ENCODE measurements around the gene MORN2.
"Not testable (repeated sequence)": the region's sequence is repeated elsewhere in the genome, so short reads cannot be mapped to it uniquely, and the experiment has no call there.

The MORN2 gene

DNA sequence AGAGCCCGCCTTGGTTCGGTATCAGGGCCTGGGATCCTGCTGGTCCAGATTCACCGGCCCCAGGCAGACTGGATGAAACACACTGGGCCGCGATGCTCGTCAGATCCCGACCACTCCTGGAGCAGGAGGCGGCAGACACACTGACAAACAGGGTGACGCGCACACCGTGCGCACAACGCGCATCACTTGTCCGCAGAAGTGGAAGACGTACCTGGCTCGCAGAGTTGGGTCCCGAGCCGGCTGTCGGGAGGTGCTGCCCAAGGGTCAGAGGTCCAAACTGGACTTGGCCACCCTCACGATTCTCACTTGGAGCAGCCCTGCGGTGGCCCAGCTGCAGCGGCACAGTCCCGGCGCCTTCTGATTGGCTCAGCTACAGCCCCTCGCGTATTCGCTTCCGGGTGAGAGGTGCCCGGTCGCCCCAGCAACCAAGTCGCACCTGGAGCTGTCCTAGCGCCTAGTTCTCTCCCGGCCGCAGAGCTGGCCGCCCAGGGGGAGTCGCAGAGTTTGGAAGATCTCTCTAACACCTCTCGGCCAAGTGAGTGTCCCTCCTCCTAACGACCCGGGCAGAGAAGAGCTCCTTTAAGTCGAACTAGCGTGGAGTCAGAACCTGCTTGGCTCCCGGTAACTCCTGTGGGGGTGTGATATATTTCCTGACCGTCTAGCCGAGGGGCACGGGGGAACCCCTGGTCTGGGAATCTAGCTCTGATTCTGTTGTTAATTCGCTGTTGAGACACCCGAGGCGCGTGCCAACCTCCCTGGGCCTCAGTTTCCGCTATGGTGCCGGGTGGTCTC, at the start of gene MORN2, which contains the start of gene DHX57:
TSS of gene MORN2 (plus strand) at position 401 of the 792 bp plus-strand sequence.
TSS of gene DHX57 (minus strand) at position 359 of the 792 bp plus-strand sequence. CDS start 7,529 bp downstream, outside the sequence.
- peak; percentile 82 to 84 for DNase-seq

DNA sequence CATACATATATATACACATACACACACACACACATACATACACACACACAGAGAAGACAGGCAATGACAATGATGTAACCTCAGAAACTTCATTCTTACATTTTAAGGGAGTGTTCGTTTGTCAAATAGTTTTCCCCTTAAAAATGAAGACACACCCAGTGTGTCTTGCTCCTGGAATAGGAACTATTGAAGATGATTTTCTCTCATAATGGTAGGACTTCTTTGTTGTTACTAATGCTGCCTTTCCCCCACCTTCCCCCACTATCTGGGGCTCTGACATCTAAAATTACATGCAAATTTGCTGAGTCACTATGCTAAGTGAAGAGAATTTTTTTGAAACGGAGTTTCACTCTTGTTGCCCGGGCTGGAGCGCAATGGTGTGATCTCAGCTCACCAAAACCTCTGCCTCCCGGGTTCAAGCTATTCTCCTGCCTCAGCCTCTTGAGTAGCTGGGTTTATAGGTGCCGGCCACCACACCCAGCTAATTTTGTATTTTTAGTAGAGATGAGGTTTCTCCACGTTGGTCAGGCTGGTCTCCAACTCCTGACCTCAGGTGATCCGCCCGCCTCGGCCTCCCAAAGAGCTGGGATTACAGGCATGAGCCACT, 48.1 kb upstream of the MORN2 start:
- not testable (repeated sequence) for DNase-seq

DNA sequence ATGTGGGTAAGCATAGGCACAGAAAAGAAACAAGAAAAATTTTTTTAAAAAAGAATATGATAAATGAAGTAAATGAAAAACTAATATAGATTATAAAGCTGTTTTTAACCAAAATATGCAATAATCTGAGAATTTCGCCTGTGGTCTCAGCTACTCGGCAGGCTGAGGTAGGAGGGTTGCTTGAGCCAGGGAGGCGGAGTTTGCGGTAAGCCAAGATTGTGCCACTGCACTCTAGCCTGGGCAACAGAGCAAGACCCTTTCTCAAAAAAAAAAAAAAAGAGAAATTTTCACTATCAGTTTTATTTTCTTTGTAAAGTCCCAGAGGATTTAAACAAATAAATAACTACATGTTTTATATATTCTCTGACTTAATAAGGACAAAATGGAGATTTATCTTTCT, 47.3 kb upstream of the MORN2 start:
- DNase-seq = no peak

DNA sequence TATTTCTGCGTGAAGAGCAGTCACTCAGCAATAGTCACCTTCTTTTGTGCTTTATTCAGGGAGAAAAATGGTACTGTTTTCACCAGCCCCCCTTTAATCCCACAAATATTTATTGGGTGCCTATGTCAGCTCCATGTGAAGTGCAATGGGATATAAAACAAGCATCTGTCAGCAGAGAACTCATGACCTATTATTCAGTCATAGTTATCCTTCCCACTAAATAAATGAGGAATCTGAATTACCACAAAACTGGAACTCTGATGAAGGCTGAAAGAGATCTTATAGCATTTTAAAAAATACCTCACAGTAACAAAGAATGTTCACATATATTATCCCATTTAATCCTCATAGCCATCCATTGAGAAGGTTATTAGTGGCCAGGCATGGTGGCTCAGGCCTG, 45.8 kb upstream of the MORN2 start:
- DNase-seq = no peak

DNA sequence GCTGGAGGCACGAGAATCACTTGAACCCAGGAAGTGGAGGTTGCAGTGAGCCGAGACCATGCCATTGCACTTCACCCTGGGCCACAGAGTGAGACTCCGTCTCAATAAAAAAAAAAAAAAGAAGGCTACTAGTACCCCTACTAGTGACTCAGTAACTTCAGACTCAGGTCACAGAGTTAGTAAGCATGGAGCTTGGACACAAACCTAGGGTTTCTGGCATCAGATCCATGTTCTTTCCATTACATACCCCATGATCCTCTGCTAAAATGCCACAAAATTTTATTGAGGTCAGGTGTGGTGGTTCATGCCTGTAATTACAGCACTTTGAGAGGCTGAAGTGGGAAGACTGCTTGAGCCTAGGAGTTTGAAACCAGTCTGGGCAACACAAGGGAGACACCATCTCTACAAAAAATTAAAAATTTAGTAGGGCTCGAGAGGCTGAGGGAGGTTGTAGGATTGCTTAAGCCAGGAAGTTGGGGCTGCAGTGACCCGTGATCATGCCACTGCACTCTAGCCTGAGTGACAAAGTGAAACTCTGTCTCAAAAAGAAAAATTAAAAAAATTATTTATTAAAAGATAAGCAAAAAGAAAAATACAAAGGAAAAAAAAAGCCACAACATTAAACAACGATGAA, 45.1 kb upstream of the MORN2 start:
- DNase-seq = no peak

DNA sequence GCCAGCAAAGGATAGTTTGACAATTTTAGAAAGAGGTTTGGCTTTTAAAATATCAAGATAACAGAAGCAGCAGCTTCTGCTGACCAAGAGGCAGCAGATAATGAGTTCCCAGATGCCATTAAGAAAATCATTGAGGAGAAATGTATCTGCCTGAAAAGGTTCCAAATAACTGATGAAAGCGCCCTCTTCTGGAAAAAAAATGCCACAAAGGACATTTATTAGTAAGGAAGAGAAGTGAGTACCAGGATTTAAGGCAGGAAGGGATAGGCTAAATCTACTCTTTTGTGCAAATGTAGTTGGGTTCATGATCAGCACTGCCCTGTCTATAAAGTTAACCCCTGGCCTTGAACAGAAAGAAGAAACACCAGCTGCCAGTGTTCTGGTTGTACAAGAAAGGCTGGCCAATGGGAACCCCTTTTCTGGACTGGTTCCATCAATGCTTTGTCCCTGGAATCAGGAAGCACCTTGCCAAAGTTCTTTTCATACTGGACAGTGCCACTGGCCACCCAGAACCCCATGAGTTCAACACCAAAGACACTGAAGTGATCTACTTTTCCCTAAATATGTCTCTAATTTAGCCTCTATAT, 40.7 kb upstream of the MORN2 start:
- no peak for DNase-seq

DNA sequence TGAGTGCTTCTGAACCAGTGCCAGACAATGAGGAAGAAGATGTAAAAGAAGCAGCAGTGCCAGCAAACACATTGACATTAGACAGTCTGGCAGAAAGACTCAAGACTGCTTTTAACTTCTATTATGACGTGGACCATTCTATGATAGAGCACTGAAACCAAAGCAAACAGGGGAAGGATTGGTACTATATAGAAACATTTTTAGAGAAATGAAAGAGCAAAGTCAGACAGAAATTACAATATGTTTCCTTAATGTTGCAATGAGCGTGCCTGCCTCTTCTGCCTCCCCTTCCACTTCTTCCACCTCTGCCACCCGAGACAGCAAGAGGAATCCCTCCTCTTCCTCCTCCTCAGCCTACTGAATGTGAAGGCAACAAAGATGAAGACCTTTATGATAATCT, 39.8 kb upstream of the MORN2 start:
- DNase-seq = no peak

DNA sequence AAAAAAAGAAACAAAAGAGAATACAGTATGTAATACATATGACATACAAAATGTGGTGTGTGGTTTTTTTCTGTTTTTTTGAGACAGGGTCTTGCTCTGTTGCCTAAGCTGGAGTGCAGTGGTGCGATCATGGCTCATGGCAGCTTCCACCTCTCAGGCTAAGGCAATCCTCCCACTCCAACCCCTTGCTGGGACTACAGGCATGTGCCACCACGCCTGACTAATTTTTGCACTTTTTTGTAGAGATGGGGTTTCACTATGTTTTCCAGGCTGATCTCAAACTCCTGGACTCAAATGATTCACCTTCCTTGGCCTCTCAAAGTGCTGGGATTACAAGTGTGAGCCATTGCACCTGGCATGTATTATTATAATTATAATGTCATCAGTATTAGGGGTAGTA, 39.0 kb upstream of the MORN2 start:
- DNase-seq = no peak

DNA sequence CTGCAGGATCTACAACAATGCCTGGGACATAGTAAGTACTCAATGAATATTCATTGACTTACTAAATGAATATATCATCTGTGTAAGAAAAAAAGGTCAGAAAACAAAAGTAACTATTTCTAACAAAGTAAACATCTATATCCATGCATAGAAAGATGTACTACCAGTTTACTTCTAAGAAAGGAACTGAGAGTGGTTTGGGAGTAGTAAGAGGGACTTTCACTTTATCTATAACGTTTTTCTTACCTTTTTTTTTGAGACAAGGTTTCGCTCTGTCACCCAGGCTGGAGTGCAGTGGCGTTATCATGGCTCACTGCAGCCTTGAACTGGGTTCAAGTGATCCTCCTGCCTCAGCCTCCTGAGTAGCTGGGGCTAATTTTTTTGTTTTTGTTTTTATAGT, 25.7 kb upstream of the MORN2 start:
- no peak for DNase-seq

DNA sequence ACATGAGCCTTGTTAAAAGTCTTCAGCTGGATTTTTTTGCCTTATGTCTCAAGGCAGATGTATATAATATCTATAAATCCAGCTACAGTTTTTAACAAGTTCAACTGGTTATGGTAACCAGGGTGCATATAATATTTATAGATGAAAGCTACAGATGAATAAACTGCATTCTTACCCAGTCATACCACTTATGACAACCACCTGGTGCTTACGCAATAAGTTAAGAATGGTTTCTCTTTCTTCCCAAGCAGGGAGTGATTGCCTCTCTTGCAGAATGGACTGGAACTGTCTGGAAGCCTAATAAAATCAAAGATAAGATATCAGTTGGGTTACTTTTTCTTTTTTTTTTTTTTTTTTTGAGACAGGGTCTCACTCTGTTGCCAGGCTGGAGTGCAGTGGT, 19.6 kb upstream of the MORN2 start:
- no peak for DNase-seq

DNA sequence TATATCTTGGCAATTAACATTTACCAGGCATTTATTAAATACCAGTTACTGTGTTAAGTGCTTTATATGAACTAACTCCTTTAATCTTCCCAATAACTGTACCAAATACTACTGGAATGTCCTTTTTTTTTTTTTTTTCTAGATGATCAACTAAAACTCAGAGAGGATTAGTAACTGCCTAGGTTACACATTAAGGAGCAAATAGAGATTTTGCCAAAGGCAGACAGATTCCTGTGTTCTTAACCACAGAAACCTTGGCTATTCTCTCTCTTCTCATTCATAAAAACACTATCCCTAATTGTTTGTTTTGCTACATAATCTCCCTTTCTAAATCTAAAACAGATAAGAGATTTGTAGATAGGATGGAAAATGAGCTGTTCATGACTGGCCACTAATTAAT, 13.3 kb upstream of the MORN2 start:
- no peak for DNase-seq

DNA sequence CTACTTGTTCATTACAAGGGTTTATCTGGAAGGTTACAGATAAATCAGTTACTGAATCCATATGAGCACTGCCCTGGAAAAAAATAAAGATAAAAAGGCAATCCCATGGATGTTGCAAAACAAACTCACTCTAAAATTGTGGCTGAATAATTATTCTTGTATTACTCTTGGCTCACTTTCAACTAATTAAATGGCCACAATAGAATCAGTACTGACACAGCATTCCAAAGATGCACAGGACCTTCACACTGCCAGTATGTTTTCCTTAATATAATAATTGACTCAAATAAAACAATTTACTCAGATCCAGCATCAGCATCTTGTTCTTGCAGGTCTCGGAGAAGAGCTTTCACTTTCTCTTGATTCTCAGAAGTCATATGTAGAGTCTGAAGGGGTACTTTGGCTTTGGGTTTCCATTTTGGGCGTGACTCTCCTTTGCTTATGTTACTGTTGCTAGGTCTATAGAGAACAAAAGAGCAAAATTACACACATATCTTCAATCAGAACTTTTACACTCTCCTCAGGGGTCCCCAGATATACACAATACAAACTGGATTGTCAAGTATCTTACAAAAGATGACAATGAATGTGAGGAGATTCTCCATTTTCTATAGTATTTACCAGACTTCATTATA, 12.6 kb upstream of the MORN2 start:
- no peak for DNase-seq

DNA sequence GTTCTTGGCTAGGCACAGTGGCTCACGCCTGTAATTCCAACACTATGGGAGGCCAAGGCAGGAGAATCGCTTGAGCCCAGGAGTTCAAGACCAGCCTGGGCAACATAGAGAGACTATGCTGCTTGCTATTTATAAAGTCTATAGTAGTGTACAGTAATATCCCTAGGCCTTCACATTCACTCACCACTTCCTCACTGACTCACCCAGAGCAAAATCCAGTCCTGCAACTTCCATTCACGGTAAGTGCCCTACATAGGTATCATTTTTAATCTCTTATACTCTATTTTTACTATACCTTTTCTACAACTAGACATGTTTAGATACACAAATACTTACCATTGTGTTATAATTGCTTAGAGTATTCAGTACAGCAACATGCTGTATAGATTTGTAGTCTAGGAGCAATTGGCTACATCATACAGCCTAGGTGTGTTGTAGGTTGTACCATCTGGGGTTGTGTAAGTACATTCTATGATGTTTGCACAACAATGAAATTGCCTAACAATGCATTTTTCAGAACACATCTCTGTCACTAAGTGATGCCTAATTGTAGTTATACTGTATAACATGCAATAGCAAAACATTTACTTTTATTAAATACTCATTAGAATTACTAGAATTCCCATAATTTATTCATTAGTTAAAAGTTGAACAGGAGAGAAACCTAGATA, 8.9 kb upstream of the MORN2 start:
- DNase-seq = no peak

DNA sequence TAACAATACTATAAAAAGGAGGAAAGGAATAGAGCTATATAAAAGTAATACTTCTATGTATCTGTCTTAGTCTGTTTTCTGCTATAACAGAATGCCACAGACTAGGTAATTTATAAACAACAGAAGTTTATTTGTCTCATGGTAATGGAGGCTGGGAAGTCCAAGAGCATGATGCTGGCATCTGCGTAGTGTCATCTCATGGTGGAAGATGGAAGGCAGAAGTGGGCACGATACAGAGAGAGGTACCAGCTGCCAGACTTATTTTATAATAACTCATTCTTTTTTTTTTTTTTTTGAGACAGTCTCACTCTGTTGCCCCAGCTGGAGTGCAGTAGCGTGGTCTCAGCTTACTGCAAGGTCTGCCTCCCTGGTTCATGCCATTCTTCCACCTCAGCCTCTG, 4.3 kb upstream of the MORN2 start:
- DNase-seq = no peak

DNA sequence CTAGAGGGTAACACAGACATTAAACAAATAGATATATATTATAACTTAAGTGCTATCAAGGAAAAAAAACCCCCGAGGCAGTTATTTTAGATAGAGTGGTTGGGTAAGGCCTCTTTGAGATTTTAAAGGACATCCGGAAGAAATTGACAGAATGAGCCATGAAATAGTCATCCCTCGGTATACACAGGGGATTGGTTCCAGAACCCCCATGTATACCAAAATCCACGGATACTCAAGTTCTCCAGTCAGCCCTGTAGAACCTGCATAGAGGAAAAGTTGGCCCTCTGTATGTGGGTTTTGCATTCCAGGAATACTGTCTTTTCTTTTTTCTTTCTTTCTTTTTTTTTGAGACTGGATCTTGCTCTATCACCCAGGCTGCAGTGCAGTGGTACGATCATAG, 2.0 kb upstream of the MORN2 start:
- DNase-seq = no peak

DNA sequence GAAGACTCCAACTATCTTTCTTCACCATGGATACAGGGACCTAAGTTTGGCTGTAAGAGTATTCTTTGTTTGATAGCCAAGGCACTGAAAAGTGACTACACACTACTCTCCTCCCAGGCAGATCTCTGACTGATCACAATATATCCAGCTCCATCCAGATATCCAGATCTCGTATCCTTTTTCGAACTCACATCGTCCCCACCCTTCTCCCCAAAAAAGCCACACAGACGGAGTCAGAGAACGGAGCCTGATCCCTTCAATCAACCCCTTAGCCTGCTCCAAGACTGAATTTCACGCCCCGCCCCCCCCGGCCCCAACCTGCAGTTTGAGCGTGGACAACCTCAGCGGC, 575 bp upstream of the MORN2 start:
- DNase-seq = no peak

DNA sequence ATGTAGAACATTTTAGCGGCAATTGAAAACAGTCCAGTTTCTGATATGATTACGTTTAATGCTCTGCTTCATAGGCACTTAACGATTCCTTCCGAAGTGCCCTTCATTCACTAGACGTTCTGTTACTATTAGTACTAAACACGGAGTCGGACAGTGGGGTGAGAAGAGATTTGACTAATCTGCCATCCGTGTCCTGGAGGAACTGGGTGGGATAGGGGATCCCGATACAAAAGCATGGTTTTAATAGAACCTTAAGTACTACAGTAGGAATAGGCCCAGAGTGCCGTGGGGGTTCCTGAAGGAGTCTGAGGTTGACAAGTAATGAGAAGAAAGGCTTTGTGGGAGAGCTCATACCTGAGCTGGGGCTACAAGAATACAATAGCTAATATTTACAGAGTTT, 631 bp downstream of the MORN2 start:
- DNase-seq = no peak

DNA sequence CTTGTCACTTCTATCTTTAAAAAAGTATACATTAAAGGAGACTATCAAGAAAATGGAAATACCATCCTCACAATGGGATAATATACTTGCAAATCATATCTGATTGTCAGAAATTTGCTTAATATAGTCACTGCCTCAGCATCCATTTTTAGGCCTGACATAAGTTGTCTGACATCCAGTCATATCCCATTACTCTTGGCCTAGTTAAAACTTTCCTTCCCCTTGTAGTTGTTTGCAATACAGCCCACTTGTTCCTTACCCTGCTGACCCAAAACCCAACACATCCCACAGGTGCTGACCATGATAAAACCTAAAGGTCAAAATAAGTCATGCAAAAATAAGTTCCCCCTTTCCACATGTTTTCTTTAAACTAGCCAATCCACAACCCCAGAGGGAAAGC, 10.3 kb downstream of the MORN2 start:
- DNase-seq = no peak

DNA sequence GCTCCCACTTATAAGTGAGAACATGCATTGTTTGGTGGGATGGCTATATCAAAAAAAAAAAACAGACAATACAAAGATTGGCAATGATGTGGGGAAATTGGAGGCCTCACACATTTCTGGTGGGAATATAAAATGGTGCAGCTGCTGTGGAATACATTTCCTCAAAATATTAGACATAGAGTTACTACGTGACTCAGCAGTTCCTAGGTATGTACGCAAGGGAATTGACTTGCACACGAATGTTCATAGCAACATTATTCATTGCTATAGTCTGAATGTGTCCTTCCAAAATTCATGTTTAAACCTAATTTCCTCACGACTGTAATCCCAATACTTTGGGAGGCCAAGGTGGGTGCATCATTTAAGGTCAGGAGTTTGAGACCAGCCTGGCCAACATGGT, 11.6 kb downstream of the MORN2 start:
- no peak for DNase-seq

DNA sequence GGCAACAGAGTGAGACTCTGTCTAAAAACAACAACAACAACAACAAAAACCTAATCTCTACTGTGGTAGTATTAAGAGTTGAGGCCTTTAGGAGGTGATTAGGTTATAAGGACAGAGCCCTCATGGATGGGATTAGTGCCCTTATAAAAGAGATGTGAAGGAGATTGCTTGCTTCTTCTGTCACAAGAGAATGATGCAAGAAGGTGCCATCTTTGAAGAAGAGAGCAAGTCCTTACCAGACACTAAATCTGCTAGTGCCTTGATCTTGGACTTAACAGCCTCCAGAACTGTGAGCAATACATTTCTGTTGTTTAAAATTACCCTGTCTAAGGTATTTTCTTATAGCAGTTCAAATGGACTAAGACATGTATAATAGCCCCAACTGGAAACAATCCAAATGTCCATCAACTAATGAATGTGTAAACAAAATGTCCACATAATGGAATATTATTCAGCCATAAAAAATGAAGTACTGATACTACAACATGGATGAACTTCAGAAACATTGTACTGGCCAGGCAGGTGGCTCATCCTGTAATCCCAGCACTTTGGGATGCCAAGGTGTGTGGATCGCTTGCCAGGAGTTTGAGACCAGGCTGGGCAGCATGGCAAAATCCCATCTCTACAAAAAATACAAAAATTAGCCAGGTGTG, 12.3 kb downstream of the MORN2 start:
- DNase-seq = no peak

DNA sequence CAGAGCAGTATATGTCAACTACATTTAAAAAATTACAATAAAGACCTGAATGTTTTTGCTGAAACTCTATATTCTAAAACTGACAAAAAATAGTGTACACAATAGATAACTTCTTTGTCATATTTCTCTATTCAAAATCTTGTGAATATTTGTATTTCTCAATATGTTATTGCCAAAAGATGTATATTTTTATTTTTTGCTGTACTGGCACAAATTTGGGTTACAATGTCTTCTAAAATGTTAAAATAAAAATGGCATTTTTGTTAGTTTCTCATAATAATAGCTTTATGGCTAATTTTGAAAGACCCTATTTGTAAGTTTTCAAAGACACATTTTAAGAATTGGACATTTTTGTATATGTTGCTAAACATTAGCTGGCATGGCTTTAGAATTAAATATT, 13.3 kb downstream of the MORN2 start:
- DNase-seq = no peak

DNA sequence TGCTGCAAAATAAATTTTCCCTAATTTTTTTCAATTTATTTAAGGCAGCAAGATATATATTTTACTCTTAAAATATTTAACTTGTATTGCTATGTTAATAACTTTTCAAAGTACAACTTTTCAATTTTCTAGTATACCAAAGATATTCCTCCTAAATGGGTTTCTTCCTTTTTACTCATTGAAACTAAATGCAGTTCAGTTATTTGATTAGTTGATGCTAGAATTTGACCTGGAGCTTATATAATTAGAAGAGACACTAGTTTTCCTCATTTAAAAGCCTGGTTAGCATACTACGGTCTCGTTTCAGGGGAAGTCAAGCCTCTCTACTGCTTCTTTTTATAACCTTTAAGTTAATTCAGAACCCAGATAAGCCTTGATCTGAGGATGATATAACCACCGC, 13.8 kb downstream of the MORN2 start, which contains the start of gene ARHGEF33:
TSS of gene ARHGEF33 (plus strand) at position 301 of the 400 bp plus-strand sequence. CDS start 29,573 bp downstream, outside the sequence.
- DNase-seq = no peak

All from stimulated activated CD4-positive, alpha-beta T cell treated with anti-CD3 and anti-CD28 coated beads, Interleukin-2, amount 100 ng/mL, for 24 hours (primary cell).